ENCODE data around the gene TRIM2. TPM values are rescaled to one million over a fixed set of nuclear protein-coding genes. Genes with fewer than 3 reads are reported as not detected.

Gene TRIM2
- total RNA-seq, result 14.5 and 23.1 TPM in 2 replicates

DNA sequence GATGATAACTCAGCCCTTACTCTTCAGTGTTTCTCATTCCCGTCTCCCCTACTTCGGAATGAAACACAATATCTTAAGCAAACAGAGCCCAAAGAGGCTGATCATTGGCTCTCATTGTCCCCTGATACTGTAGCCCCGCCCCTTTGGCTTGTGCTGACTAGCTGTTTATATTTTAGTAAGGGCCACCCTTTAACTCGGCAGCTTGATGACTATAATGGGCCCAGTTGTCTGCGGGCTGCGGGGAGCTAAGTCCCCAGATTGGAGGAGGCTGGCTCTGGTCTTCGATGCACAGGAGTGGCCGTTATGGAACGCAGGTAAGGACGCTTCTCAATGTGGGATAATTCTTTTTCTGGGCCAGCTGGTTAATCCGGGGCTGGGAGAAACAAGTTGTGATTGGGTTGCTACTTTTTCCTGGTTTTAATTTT, at the start of gene TRIM2:
Gene TRIM2, plus strand, starts transcription at position 197 of the 425 bp plus-strand sequence. Its CDS starts 88 bp downstream, at position 285.

DNA sequence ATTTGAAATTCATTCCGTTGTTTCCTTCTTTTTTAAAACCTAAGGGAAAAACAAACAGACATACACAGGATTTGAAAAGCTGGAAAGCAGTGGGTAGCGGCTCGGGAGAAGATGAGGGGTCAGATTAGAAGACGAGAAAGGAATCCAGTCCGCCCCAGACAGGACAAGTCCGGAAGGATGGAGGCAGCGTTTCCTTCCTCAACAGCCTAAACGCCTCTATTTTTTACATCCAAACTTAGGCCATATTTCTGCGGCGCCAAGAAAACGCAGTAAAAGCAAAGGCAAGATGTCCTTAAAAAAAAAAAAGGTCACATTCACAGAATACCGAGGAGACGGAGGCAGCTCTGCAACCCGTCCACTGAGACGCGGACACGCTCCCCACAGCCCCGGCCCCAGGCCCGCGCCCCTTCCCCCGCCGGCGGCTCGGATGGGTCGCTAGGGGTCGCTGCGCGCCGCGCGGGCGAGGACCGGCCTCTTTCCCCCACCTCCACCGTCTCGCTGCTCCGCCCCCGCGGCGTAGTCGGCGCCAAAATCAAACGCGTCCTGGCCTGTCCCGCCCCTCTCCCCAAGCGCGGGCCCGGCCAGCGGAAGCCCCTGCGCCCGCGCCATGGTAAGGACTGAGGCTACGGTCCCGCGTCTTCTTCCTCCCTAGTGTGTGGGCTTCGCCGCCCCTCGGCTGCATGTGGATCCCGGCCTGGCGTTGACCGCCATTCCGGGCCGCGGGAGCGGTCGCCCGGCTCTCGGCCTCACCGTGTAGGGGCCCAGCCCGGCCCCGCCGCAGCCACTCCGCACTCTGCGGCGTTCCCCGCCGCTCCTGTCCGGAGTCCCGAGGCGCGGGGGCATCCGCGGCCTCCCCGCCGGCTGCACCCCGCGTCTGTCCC, 140.1 kb downstream of the TRIM2 start, which contains the start of gene MND1:
Gene MND1, plus strand, starts transcription at position 558 of the 881 bp plus-strand sequence. Its CDS starts 50 bp downstream, at position 608.

Other genes with a start within 250 kb of the TRIM2 start
- 1.9 and 4.0 TPM in 2 replicates for gene MND1, start 140.2 kb downstream of the TRIM2 start, total RNA-seq

Data from tracheal epithelial cell (primary cell).